Tibial artery (tissue), 4 donors: ENCODE data around the gene SLC9A9.

Experiments used
- DNase-seq, 2 donors: peaks; one replicate each; pipeline ENCODE4 v3.0.0-alpha.2; 2019
- H3K27ac ChIP-seq, 2 donors: fragments of 200-600 bp; sonication (generic) in 1 of 2; 1 replicate in 1 of 2; 2 replicates in 1 of 2; pipeline ENCODE4 v1.5.1; 2018 to 2019; ENCODE audit warnings: mild to moderate bottlenecking in 1 of 2
- H3K27me3 ChIP-seq, 2 donors: fragments of 200-600 bp; sonication (generic) in 1 of 2; one replicate each; pipeline versions ENCODE4 v1.5.1 to v1.6.0; 2016 to 2019
- H3K36me3 ChIP-seq, 3 donors: fragments of 200-600 bp; sonication (generic) in 2 of 3; one replicate each; pipeline ENCODE4 v1.5.1; 2016 to 2019; ENCODE audit warnings: mild to moderate bottlenecking in 2 of 3
- H3K4me1 ChIP-seq, 4 donors: fragments of 200-600 bp; sonication (generic) in 2 of 4; 1 replicate in 3 of 4; 2 replicates in 1 of 4; pipeline ENCODE4 v1.5.1; 2016 to 2019
- H3K4me3 ChIP-seq, 2 donors: fragments of 200-600 bp; sonication (generic) in 1 of 2; 1 replicate in 1 of 2; 2 replicates in 1 of 2; pipeline ENCODE4 v1.5.1; 2018 to 2019; ENCODE audit warnings: mild to moderate bottlenecking in 2 of 2
- H3K9me3 ChIP-seq, 3 donors: fragments of 200-600 bp; sonication (generic) in 1 of 3; one replicate each; pipeline ENCODE4 v1.5.1; 2016 to 2019
- CTCF ChIP-seq, 2 experiments: fragments of 200-600 bp in 1 of 2; fragments of 450-650 bp in 1 of 2; IDR thresholded peaks; one replicate each; pipeline ENCODE4 v1.5.1; 2017 to 2019; ENCODE audit warnings: antibody characterized with exemption in 2 of 2, mild to moderate bottlenecking in 1 of 2, moderate library complexity in 1 of 2
- intact Hi-C: fragments of 100-400 bp; cut with DNase I; formaldehyde crosslinking; loops from one replicate; pipeline ENCODE4 v1.15.0; 2023; ENCODE audit warnings: low total_unique reads

SLC9A9 gene

GRCh38 chr3:143586576-143586975 is 261.7 kb downstream of the SLC9A9 start:
- Histone ChIP-seq H3K9me3 (no peaks in the 10 kb centered on the region), H3K4me1 (no peaks in the 10 kb centered on the region), H3K36me3 (no peaks in the 10 kb centered on the region), H3K27me3 (no peaks in the 10 kb centered on the region), H3K4me3 (no peak overlapping the region), H3K27ac (no peak overlapping the region)
- no peak for DNase-seq
- intact Hi-C loops, result no loop called here
- no peak for TF ChIP-seq CTCF (IDR thresholded peaks at IDR 0.05)

GRCh38 chr3:143585720-143586456 is 262.4 kb downstream of the SLC9A9 start:
- intact Hi-C loops, result no loop called here
- no peak for TF ChIP-seq CTCF (IDR thresholded peaks at IDR 0.05)

GRCh38 chr3:143584474-143584873 is 263.8 kb downstream of the SLC9A9 start:
- Histone ChIP-seq H3K27me3 (no peaks in the 10 kb centered on the region), H3K27ac (no peak overlapping the region), H3K9me3 (no peaks in the 10 kb centered on the region), H3K36me3 (no peaks in the 10 kb centered on the region), H3K4me1 (no peaks in the 10 kb centered on the region), H3K4me3 (no peak overlapping the region)
- no peak for DNase-seq
- intact Hi-C loops, result no loop called here
- no peak for TF ChIP-seq CTCF (IDR thresholded peaks at IDR 0.05)

More at GRCh38 chr3:143585720-143586456, 262.4 kb downstream of the SLC9A9 start:
- Histone ChIP-seq H3K4me1 (no peaks in the 10 kb centered on the region), H3K9me3 (no peaks in the 10 kb centered on the region), H3K4me3 (no peak overlapping the region), H3K27ac (no peak overlapping the region), H3K36me3 (no peaks in the 10 kb centered on the region), H3K27me3 (no peaks in the 10 kb centered on the region)
- DNase-seq, result no peak

- no peak for DNase-seq
- no peaks in the 10 kb centered on the region for H3K4me1 ChIP-seq
- intact Hi-C loops, result no loop called here
- H3K4me3 ChIP-seq, result no peak overlapping the region
- no peak overlapping the region for H3K27ac ChIP-seq
- peaks cover 0 to 6% (median 0%) of the 10 kb centered on the region in 3 donors for H3K36me3 ChIP-seq
- no peaks in the 10 kb centered on the region for H3K27me3 ChIP-seq
- TF ChIP-seq CTCF (IDR thresholded peaks at IDR 0.05), result no peak
- no peaks in the 10 kb centered on the region for H3K9me3 ChIP-seq
Observed at GRCh38 chr3:143581972-143582722, 266.1 kb downstream of the SLC9A9 start.

GRCh38 chr3:143578810-143579435 is 269.3 kb downstream of the SLC9A9 start:
- Histone ChIP-seq H3K27me3 (no peaks in the 10 kb centered on the region), H3K9me3 (no peaks in the 10 kb centered on the region), H3K4me1 (no peaks in the 10 kb centered on the region), H3K27ac (no peak overlapping the region), H3K4me3 (no peak overlapping the region), H3K36me3 (peaks cover 0 to 6% (median 0%) of the 10 kb centered on the region in 3 donors)
- intact Hi-C loops, result no loop called here
- DNase-seq, result no peak
- TF ChIP-seq CTCF (IDR thresholded peaks at IDR 0.05), result no peak
